HG03066 (cell line): Measurements from ENCODE around the gene REL.
"Not testable (repeated sequence)": the region's sequence is repeated elsewhere in the genome, so short reads cannot be mapped to it uniquely, and the experiment has no call there.

ENCODE experiments used
- ATAC-seq: cut with Tn5 transposase; IDR thresholded peaks from one replicate; pipeline ENCODE4 v1.9.1; 2021; ENCODE audit warnings: low read depth; ENCODE audit not compliant: unreplicated experiment

Gene REL

DNA sequence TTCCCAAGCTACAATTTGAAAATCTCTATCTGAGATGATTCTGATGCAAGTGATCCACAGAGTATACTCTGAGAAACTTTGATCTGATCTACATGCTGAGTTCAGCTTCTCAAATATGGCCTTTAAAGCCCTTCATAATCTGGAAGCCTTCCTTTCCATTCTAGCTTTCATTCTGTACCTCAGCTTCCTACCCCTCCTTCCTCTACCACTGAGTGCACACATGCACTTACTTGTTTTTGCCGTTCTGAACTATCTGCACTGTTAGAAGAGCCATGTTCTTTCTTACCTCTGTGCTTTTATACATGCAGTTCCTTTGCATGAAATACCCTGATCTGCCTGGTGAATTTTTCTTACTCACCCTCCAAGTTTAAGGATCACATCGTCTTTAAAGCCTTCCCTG, 25.0 kb downstream of the REL start:
- no peak for ATAC-seq

DNA sequence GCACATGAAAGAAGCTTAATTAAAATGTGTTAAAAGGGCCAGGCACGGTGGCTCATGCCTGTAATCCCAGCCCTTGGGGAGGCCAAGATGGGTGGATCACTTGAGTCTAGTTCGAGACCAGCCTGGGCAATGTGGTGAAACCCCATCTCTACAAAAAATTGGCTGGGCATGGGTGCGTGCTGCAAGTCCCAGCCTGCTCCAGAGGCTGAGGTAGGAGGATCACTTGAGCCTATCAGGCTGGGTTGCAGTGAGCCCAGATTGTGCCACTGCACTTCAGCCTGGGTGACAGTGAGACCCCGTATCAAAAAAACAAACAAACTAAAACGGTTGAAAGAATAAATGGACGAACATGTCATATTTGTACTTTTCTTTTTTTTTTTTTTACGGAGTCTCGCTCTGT, 26.0 kb downstream of the REL start:
- ATAC-seq: no peak

DNA sequence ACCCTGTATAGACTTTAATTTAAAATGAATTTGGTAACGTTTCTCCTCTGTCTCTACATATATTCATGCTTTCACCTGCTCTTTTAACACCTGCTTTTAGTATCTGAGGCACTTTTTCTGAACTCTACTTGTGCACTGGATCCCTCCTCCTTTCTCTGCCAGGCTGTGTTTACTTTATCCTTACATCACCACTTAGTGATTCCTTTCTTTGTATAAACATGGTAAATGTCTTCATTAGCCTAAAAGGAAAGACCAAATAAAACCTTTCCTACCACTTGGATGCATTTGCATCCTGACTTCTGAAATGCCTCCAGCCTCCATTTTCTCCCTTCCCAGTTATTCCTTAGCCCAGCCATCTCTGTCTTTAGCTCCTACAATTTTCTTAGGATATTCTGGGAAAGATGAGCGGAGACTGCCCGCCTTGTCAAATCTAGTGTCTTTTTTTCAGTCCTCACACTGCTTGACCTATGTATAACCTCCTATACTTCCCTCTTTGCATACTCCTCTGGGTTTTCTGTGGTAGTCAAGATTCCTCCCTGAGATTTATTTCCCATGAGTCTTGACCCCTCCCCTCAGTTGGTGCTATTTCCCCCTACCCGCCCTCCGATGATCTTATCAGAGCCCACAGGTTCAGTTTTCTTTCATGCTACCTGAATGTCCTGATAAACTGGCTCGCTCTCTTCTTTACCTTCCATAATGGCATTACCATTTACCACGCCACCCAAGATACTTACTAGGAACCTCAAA, 44.8 kb downstream of the REL start:
- no peak for ATAC-seq

DNA sequence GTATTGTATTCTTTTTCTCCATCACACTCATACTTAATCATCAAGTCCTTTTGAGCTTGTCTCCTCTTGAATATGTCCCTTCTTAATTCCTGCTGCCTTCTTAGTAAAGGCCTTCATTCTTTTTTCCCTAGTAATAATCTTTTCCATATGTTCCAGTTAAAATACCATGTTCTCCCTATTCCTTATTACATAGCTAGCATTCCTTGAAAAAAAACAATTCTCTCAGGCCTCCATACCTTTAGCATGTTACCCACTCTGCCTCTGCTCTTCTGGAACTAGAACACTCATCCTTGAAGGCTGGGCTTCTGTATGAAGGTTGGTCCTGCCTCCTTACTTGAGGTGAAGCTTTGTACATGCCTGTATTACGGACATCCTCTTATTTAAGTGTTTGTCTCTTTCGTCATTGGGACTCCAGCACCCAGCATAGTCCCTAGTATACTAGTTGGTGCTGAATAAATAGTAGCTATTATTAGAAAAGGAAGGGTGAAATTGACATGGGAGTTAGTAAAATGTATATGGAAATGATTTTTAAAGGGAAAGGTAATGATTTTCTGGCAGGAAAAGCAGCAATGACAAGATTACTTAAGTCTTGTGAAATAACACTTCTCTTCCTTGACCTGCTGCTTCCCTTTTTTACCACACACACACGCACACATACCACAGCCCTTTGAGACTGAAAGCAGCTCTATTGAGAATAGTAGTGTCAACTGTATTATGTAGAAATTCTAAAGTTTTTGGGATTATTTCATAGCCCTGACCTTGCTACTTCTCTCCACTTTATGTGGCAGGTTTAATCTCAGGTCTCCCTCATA, 45.6 kb downstream of the REL start:
- ATAC-seq: no peak

DNA sequence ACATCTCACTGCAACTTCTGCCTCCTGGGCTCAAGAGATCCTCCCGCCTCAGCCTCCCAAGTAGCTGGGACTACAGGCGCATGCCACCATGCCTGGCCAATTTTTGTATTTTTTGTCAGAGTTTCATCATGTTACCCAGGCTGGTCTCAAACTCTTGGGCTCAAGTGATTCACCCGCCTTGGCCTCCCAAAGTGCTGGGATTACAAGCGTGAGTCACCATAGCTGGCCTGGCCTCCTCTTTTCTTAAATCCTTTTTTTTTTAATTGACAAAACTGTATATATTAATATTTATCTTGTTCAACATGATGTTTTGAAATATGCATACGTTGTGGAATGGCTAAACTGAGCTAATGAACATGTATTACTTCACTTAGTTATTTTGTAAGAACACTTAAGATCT, 50.7 kb downstream of the REL start:
- ATAC-seq: not testable (repeated sequence)

DNA sequence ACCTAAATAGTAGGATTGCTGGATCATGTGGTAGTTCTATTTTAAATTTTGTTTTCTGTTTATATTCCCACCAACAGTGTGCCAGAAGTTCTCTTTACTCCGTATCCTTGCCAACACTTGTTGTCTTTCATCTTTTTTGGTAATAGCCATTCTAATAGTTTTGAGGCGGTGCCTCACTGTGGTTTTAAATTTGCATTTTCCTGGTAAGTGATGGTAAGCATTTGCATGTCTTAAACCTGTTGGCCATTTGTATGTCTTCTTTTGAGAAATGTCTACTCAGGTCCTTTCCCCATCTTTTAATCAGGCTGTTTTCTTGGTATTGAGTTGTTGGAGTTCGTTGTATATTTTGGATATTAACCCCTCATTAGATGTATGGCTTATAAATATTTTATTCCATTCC, 51.6 kb downstream of the REL start:
- ATAC-seq: no peak

DNA sequence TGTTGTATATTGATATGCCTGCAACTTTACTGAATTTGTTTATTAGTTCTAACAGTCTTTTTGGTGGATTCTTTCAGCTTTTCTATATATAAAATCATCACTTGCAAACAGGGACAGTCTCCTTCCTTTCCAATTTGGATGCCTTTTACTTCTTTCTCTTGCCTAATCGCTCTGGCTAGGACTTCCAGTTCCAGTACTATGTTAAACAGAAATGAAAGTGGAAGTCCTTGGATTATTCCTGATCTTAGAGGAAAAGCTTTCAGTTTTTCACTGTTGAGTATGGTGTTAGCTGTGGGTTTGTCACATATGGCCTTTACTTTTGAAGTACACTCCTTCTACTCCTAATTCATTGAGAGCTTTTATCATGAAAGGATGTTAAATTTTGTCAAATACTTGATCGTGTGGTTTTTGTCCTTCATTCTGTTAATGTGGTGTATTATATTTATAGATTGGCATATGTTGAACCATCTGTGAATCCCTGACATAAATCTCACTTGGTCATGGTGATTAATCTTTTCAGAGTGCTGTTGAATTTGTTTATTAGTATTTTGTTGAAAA, 52.9 kb downstream of the REL start:
- ATAC-seq: no peak

DNA sequence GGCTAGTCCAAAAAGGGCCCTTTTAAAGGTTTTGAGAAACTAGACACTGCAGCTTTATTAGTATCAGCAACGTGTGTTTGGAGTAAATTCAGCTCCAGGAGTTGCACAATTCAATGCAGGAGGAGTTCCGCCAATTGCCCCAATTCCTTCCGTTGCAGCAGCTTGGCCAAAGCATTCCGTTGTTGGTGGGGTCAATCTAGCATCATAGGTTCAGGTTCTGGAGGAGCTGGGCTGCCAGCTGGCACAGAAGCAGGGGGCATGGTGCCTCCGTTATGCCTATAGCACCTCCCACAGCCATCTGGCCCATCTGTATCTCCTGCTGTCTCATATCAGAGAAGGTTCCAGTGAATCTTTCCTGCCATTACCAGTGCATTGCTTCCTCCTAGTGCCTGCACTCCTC, 55.4 kb downstream of the REL start:
- no peak for ATAC-seq

DNA sequence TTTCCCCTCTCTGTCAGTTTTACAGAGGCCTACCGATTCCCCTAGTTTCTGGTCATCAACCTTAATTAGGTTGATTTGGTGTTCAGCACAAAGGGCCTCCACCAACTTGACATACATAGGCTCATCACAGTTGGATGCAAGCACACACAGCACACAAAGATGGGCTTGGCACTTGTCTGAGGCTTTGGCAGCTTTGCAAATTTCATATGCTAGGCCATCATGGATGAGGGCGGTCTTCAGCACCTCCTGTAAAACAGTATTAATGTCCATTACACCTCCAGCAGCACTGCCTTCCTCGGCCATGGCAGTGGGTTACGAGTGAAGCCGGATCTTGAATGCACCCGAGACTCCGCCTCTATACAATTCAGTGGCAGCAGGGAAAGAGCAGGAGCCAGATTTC, 56.9 kb downstream of the REL start:
- ATAC-seq: no peak

DNA sequence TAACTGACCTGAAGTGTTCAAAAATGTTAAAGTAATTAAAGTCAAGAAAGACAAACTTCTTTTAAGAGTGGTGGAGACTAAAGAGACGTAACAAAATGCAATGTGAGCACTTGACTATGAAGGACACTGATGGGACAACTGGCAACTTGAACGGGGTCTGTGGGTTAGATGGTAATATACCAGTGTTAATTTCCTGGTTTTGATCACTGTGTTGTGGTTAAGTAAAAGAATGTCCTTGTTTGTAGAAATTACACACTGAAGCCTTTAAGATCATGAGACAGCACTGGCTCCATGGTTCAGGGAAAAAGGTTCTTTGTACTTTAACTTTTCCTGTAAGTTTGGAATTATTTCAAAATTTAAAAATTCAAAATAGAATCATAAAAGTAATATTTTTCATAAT, 58.2 kb downstream of the REL start:
- no peak for ATAC-seq

DNA sequence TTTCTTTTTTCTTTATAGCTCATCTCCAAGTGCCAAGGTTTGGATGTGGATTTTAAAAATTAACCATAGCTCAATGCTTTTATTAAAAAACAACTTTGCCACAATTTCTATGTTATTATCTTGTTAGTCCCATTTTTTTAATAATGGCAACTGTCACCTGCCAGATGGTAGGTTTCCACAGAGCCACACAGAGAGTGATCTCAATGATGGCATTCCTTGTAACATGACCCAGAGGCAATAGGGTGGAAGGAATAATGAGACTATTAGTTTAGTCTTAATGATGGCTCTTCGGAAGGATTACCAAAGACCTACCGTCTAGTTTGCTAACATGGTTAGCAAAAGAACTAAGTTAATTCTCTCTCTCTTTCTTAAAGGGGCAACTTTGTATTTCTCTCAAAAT, 64.0 kb downstream of the REL start:
- no peak for ATAC-seq

DNA sequence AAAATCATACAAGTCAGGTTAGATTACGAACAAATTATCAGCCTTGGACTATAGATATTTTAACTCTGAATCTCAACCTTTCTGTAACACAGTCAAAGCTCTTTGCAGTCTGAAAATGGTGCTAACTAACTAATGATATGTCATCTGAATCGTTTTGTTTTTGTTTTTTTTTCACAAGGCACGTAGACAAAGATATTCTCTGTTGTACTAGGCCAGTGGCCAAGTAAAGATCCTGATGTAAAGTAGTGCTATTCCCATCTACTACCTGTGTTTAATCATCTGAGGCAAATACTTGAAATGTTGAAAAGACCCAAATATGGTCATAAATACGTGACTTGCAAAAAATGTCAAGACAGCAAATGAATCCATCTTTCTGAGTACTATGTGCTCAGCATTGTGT, 65.7 kb downstream of the REL start:
- ATAC-seq: no peak

DNA sequence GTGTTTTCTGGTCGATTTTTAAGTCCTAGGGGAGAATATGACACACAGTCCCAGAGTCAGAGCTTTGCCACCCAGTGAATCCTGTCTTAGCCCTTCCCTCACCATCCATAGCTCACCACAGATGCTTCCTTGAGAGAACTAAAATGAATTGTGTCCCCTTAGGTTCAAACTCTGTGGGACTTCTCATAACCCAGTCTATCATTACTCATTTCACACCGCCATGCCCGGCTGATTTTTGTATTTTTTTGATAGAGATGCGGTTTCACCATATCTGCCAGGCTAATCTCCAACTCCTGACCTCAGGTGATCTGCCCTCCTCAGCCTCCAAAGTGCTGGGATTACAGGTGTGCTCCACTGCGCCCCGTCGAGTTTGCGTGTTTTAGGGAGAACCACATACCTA, 66.8 kb downstream of the REL start:
- ATAC-seq: no peak

DNA sequence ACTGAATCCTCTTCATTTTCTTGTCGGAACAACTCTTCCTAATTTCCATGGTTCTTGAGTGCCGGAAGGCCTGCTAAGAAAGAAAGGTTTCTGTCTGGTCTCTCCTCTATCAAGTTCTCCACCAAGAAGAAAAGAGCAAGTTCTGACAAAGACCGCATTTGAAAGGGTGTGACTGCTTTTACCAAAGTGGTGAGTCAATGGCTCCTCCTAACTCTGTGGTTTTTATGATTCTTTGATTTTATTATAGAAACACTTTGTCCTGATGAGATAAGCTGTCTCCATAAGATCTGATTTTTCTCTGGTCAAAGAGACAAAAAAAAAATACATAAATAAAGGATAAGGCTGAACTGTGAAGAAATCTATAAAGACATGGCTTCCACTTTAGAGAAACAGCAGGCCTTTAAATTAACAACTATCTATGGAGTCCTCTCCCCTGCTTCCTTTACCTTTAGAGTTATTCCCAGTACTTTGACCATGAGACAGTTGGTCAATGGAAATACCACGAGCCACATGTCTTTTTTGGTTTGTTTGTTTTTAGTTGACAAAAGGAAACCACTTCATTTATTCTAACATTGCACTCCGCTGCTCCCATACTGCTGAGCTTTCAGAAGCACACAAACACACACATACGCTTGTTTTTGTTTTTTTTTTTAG, 67.7 kb downstream of the REL start:
- no peak for ATAC-seq

DNA sequence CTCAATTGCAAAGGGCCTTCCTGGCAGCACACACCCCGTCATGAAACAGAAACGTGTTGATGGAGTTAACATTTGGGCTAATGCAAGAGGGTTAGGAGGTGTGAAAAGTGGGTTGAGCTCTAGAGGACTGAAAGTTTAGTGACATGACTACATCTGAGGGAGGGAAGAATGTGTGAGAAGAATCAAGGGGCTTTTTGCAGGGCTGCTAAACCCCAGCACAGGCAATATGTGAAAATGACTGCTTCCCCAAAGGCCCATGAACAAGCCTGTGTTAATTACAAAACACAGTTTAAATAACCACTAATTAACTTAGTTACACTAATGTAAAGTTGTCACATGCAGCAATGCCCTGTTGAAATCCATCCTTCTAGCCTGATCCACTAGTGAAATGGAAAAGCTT, 72.8 kb downstream of the REL start:
- ATAC-seq: no peak

DNA sequence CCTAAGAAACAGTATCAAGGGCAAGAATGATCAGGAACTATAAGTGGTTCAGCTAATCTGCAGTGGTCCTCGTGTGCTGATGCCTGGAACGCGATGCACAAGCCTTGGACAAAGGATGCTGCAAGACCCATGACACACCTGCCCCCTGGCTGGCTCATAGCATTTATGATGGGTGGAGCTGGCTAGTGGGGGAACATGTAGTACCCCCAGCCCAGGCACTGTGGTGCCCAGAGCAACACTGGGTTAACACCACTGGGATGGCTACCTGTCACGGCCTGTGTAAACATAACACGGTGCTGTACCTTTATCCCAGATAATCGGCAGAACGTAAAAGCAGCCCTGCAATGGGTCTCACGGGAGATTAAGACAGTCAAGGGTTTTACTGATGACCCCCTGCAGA, 75.8 kb downstream of the REL start:
- no peak for ATAC-seq

DNA sequence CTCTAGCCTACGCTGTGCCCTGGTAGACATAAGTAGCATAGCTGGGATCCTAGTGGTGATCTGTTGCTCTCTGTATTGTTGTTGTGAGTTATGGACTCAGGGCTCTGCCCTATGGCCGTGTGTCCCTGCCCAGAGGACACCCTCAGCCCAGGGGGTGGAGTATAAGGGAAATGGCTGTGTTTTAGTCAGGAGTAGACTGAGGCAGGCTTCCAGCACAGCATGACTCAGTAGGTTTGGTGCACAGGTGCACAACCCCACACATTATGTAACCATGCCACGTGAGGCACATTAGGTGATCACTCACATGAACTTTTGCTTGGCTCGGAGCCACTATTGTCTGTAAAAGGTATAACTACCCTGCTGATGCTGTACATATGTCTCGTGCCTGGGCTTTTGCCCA, 76.3 kb downstream of the REL start:
- ATAC-seq: no peak

DNA sequence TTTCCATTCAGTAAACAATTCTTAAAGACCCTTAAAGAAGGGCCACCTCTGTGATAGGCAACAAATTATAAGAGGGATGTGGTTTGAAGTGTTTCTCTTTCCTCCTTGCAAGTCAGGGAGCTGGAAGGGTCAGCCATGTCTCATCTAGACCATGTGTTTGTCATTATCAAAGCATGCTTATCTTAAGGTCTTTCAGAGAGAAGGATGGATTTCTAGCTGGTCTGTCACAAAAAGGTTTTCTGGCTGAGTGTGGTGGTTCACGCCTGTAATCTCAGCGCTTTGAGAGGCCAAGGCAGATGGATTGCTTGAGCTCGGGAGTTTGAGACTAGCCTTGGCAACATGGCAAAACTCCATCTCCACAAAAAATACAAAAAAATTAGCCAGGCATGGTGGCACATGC, 77.0 kb downstream of the REL start:
- ATAC-seq: no peak

DNA sequence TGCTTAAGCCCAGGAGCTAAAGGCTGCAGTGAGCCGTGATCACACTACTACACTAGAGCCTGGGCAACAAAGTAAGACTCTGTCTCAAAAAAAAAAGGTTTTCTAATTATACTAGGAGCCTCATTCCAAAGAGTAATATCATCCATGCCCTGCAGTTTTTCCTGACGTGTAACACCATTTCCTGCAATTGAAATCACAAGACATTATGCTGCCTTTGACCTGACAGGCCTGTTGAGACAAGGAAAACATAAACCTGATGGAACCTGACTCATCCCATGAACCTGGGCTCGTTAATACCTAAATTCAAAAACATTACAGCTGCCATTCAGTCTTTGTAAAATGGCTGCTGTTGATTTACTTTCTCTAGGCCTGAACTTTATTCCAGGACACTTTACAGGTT, 77.4 kb downstream of the REL start:
- ATAC-seq: no peak

DNA sequence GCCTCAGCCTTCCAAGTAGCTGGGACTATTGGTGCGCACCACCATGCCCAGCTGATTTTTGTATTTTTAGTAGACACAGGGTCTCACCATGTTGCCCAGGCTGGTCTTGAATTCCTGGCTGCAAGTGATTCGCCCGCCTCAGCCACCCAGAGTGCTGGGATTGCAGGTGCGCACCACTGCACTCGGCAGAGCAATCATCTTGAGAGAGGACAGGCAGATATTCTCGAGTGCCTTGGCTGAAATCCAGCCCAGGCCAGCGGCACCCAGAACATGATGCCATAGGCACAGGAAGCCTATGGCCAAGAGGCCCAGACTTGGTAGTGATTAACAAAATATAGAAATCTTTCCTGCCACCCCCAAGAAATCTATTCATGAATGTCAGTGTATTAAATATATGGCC, 78.1 kb downstream of the REL start:
- ATAC-seq: no peak

DNA sequence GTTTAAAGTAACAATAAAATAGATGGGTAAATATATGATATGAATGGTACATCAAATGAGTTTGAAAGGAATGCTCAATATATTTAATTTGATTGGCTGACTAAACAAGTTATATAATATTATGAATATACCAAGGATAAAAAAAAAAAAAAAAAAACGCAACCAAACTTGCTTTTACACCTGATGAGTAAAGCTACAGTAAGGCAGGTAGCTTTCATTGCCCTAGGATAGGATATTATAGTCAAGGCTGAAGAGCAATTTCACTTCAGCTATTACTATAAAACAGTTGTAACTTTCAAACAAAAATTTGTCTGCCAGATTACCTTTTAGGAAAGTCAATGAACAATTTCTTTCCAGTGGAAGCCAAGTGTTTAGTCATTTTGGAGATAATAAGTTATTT, 79.3 kb downstream of the REL start:
- no peak for ATAC-seq
